ENCODE results near the gene PAOX. TPM values are rescaled to one million over a fixed set of nuclear protein-coding genes. Genes with fewer than 3 reads are reported as not detected.

PAOX gene
- total RNA-seq, 6 experiments from 2014 or later: 9.4 to 15.9 (median 11.9) TPM

DNA sequence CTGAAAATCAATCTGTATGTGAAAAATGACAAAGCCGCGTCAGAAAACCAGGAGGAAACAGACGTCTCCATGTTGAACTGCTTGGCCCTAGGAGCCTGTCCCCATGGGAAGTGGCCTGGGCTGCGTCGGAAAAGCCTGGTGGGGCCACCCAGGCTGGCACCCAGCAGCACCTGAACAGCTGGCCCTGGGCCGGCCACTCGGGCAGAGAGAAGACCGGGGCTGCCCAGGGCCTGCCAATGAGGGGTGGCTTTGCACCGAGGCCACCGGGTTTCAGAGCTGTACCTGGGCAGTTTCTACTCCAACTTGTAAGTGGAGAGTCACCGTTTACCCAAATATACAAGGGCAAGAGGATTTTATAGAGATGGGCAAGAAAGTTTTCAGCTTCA is 20.1 kb upstream of the PAOX start:
- ATAC-seq: peak; percentile 3 to 29 (median 13)
- H3K27ac ChIP-seq: peak overlapping the region; percentile 65 to 85 (median 71)
- H3K4me3 ChIP-seq: peak overlapping the region in 2 of 3 donors; percentile 72 to 94
- H3K36me3 ChIP-seq: peaks cover 0 to 20% (median 10%) of the 10 kb centered on the region in 4 donors
- TF ChIP-seq, protein P1, sequence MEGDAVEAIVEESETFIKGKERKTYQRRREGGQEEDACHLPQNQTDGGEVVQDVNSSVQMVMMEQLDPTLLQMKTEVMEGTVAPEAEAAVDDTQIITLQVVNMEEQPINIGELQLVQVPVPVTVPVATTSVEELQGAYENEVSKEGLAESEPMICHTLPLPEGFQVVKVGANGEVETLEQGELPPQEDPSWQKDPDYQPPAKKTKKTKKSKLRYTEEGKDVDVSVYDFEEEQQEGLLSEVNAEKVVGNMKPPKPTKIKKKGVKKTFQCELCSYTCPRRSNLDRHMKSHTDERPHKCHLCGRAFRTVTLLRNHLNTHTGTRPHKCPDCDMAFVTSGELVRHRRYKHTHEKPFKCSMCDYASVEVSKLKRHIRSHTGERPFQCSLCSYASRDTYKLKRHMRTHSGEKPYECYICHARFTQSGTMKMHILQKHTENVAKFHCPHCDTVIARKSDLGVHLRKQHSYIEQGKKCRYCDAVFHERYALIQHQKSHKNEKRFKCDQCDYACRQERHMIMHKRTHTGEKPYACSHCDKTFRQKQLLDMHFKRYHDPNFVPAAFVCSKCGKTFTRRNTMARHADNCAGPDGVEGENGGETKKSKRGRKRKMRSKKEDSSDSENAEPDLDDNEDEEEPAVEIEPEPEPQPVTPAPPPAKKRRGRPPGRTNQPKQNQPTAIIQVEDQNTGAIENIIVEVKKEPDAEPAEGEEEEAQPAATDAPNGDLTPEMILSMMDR (IDR thresholded peaks at IDR 0.05): no peak
- no peak for TF ChIP-seq POLR2A (IDR thresholded peaks at IDR 0.05)
- H3K4me1 ChIP-seq: peaks cover 0 to 59% (median 26%) of the 10 kb centered on the region in 4 donors
- intact Hi-C loops (cut with DNase I): no loop called here
- no peaks in the 10 kb centered on the region for H3K9me3 ChIP-seq
- no peaks in the 10 kb centered on the region for H3K27me3 ChIP-seq
- DNase-seq: peak in 1 of 3 donors; percentile 75
- 31% methylated on average over 7 of the region's 11 CpGs for WGBS (ENCODE audit: insufficient coverage, low coverage, low lambda C conversion rate, missing lambda C conversion rate)

DNA sequence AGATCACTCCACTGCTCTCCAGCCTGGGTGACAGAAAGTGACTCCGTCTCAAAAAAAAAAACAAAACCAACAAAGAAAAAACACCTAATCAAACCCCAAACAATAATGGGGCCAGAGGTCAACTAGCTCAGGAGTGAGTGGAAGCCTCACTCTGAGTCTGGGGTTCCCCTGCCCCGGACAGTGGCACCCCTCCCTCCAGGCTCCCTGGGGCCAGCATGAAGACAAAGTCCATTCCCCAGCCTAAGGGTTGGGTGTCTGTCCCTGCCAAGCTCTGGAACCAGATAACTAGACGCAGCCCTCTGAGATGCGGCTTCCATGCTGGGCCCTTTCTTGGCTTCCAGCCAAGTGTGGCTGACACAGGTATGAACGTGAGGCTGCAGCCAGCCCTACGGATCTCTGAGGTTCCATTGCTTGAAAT is 19.5 kb upstream of the PAOX start:
- H3K27ac ChIP-seq: peak overlapping the region; percentile 65 to 85 (median 71)

DNA sequence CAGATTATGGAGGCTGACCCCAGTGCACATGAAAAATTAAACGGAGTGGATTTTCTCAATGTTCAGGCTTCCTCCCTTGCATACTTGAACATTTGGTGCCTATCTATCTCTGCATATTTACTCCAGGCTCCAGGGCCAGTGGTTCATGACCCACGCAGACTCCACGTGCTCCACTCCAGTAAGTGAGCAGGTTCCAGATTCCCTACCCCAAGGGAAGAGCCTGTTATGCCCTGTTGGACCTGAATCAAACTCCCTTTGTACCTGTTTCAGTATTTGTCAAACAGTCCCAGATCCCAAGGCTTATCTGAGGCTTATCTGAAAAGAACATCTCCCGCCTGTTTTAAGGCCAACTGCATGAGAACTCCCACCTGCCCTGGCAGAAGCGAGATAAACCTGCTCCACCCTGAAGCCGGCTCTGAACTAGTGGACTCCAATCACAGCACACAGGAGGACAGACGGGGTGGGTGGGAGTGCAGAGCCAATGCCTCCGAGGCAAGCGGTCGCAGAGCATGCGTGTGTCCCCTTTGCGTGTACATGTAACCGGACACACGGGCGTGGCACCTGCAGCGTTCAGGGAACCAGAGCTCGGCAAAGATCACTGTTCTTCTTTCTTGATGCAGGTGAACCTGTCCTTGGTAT is 19.0 kb upstream of the PAOX start:
- Histone ChIP-seq H3K27ac (peak overlapping the region in 2 of 3 donors; percentile 71 to 85), H3K36me3 (peaks cover 0 to 32% (median 17%) of the 10 kb centered on the region in 4 donors), H3K4me3 (peak overlapping the region in 1 of 3 donors; percentile 6), H3K9me3 (no peaks in the 10 kb centered on the region), H3K4me1 (peaks cover 0 to 48% (median 20%) of the 10 kb centered on the region in 4 donors), H3K27me3 (no peaks in the 10 kb centered on the region)
- ATAC-seq (peak; percentile 37 to 65 (median 55)), DNase-seq (peak; percentile 64 to 92 (median 89))
- WGBS (ENCODE audit: insufficient coverage, low coverage, low lambda C conversion rate, missing lambda C conversion rate): 36% methylated on average over 6 of the region's 17 CpGs
- TF ChIP-seq, protein P1 (IDR thresholded peaks at IDR 0.05): no peak
- no peak for TF ChIP-seq POLR2A (IDR thresholded peaks at IDR 0.05)
- intact Hi-C loops (cut with DNase I): no loop called here

More for the DNA sequence above, 19.5 kb upstream of the PAOX start:
- peak overlapping the region in 2 of 3 donors; percentile 72 to 94 for H3K4me3 ChIP-seq
- TF ChIP-seq, protein P1 (IDR thresholded peaks at IDR 0.05): no peak
- no peak for TF ChIP-seq POLR2A (IDR thresholded peaks at IDR 0.05)
- H3K27me3 ChIP-seq: no peaks in the 10 kb centered on the region
- H3K36me3 ChIP-seq: peaks cover 0 to 26% (median 15%) of the 10 kb centered on the region in 4 donors
- H3K4me1 ChIP-seq: peaks cover 0 to 53% (median 23%) of the 10 kb centered on the region in 4 donors
- DNase-seq: peak; percentile 60 to 84 (median 75)
- intact Hi-C loops (cut with DNase I): no loop called here
- WGBS (ENCODE audit: insufficient coverage, low coverage, low lambda C conversion rate, missing lambda C conversion rate): 25% methylated on average over 1 of the region's 6 CpGs
- peak; percentile 35 to 56 (median 43) for ATAC-seq
- H3K9me3 ChIP-seq: no peaks in the 10 kb centered on the region

DNA sequence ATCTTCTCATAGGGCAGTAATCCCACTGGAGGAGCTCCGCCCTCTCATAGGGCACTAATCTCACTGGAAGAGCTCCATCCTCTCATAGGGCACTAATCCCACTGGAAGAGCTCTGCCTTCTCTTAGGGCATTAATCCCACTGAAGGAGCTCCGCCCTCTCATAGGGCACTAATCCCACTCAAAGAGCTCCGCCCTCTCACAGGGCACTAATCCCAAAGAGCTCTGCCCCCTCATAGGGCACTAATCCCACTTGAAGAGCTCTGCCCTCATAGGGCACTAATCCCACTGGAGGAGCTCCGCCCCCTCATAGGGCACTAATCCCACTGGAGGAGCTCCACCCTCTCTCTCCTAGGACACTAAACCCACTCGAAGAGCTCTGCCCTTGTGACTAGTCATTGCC is 17.8 kb upstream of the PAOX start:
- Histone ChIP-seq H3K4me1 (peaks cover 0 to 36% (median 15%) of the 10 kb centered on the region in 4 donors), H3K27ac (peak overlapping the region in 1 of 3 donors; percentile 44), H3K36me3 (peaks cover 0 to 43% (median 26%) of the 10 kb centered on the region in 4 donors), H3K27me3 (no peaks in the 10 kb centered on the region), H3K4me3 (no peak overlapping the region), H3K9me3 (no peaks in the 10 kb centered on the region)
- 90% methylated on average over 2 of the region's 5 CpGs for WGBS (ENCODE audit: insufficient coverage, low coverage, low lambda C conversion rate, missing lambda C conversion rate)
- TF ChIP-seq, protein P1 (IDR thresholded peaks at IDR 0.05): no peak
- no peak for TF ChIP-seq POLR2A (IDR thresholded peaks at IDR 0.05)
- ATAC-seq (no peak), DNase-seq (no peak)
- intact Hi-C loops (cut with DNase I): no loop called here

Data from right lobe of liver (tissue), 6 donors.